Endothelial cell of umbilical vein (primary cell): ENCODE data around the gene SH3BP2.

Experiments used
- EZH2 ChIP-seq: IDR thresholded peaks from 2 replicates; pipeline ENCODE4 v1.6.1; 2012; ENCODE audit warnings: borderline replicate concordance, low read depth, mild to moderate bottlenecking, moderate library complexity, low read length, inconsistent platforms; ENCODE audit not compliant: severe bottlenecking
- FOS ChIP-seq: IDR thresholded peaks from 2 replicates; pipeline ENCODE4 v1.6.1; 2011; ENCODE audit warnings: mild to moderate bottlenecking, low read length, moderate library complexity, borderline replicate concordance; ENCODE audit not compliant: insufficient read depth
- GATA2 ChIP-seq: IDR thresholded peaks from 2 replicates; pipeline ENCODE4 v1.7.0; 2011; ENCODE audit warnings: low read depth, mild to moderate bottlenecking, moderate library complexity, mixed read lengths, low read length; ENCODE audit not compliant: insufficient read length, insufficient read depth
- JUN ChIP-seq: IDR thresholded peaks from 2 replicates; pipeline ENCODE4 v1.6.1; 2011; ENCODE audit warnings: borderline replicate concordance, low read depth; ENCODE audit not compliant: insufficient read length, insufficient read depth
- MYC ChIP-seq: IDR thresholded peaks from one replicate; pipeline ENCODE4 v1.6.1; 2011; ENCODE audit warnings: mild to moderate bottlenecking, low read depth, low read length
- POLR2A ChIP-seq: IDR thresholded peaks from 2 replicates; pipeline ENCODE4 v1.6.1; 2012; ENCODE audit warnings: low read depth, mild to moderate bottlenecking, control low read depth, low read length
- POLR2AphosphoS5 ChIP-seq: IDR thresholded peaks from 2 replicates; pipeline ENCODE4 v1.6.1; 2012; ENCODE audit warnings: low read depth, mild to moderate bottlenecking, control low read depth, low read length, moderate library complexity; ENCODE audit not compliant: insufficient read depth
- TF ChIP-seq, protein P1 (sequence below), 2 donors: IDR thresholded peaks; 1 replicate in 1 of 2; 2 replicates in 1 of 2; pipeline ENCODE4 v1.5.1; 2011; ENCODE audit warnings: low read length in 2 of 2, mild to moderate bottlenecking in 2 of 2, moderate library complexity in 2 of 2, control low read depth in 1 of 2, inconsistent platforms in 1 of 2, low read depth in 1 of 2; ENCODE audit not compliant: insufficient read depth in 1 of 2; ENCODE audit errors: extremely low read depth in 1 of 2
- TF ChIP-seq, protein P2 (sequence below): IDR thresholded peaks from 2 replicates; pipeline ENCODE4 v1.6.1; 2011; ENCODE audit not compliant: insufficient read depth, insufficient read length

DNA sequence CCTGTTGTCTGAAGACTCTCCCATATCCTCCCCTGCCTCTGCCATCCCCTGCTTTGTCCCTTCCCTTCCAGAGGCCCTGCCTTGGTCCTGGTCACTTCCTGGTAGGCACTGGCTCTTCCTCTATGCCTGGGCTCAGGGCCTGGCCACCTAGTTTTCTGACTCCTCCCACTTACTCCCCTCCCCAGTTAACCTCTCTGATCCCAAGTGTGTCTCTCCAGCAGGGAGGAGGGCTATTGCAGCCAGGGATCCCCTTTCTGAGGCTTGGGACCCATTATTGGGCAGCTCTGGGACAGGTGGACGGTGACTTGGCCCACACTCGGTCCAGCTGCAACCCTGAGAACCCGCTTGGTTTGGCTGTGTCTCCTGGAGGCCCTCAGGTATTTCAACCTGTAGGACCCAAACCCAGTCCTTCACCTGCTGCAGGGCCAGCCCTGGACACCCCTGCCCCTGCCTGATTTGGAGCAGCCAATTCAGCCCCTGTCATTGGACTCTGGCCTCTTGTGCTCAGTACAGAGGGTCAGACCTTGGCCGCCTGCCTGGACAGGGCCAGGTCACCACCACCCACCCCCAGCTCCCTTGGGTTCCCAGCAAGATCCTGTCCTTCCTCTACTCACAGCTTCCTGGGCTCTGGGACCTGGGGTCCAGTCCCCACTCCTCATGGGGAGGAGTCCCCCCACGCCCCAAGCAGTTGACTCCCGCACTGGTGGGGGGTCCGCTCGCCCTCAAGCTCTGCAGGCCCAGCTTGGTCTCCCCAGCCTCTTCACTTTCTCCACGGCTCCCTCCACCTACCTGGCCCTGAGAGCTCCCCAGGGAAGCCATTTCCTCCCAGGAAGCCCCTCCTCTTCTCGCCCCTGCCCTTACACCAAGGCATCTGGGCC is 1.1 kb upstream of the SH3BP2 start:
- TF ChIP-seq, protein P1, sequence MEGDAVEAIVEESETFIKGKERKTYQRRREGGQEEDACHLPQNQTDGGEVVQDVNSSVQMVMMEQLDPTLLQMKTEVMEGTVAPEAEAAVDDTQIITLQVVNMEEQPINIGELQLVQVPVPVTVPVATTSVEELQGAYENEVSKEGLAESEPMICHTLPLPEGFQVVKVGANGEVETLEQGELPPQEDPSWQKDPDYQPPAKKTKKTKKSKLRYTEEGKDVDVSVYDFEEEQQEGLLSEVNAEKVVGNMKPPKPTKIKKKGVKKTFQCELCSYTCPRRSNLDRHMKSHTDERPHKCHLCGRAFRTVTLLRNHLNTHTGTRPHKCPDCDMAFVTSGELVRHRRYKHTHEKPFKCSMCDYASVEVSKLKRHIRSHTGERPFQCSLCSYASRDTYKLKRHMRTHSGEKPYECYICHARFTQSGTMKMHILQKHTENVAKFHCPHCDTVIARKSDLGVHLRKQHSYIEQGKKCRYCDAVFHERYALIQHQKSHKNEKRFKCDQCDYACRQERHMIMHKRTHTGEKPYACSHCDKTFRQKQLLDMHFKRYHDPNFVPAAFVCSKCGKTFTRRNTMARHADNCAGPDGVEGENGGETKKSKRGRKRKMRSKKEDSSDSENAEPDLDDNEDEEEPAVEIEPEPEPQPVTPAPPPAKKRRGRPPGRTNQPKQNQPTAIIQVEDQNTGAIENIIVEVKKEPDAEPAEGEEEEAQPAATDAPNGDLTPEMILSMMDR (IDR thresholded peaks at IDR 0.05; ENCODE audit: extremely low read depth in 1 of 2, insufficient read depth in 1 of 2, low read depth in 1 of 2, low read length in 2 of 2): no peak
- TF ChIP-seq POLR2A (no peak), POLR2AphosphoS5 (no peak), FOS (no peak), EZH2 (no peak), JUN (no peak), GATA2 (no peak), MYC (no peak)
- TF ChIP-seq, protein P2, sequence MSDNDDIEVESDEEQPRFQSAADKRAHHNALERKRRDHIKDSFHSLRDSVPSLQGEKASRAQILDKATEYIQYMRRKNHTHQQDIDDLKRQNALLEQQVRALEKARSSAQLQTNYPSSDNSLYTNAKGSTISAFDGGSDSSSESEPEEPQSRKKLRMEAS: no peak
